ENCODE results near the gene EMILIN2. TPM values are rescaled to one million over a fixed set of nuclear protein-coding genes. Genes with fewer than 3 reads are reported as not detected.

EMILIN2 gene
- total and polyA plus RNA-seq, 8 donors: 0.43 to 11.0 (median 3.4) TPM

DNA sequence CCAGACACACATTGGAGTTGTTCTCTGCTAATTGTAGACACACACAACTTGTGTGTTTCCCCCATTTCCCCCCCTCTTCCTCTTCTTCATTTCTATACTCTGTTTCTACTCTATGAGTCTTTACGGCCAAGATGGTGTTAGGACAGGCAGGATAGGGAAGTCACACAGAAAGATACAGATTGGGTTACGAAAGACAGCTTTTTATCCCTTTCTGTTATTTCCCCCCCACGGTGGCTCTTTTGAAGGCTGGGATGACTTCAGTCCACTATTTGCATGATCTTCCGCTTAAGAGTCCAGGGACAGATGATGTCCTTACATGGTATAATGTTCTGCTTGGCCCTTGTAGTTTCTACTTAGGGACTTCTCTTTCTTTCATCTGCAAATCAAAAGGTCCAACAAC lies 1.6 kb upstream of the EMILIN2 start:
- peaks cover 0 to 27% (median 0%) of the 10 kb centered on the region in 4 donors for H3K27me3 ChIP-seq
- FAIRE-seq (no peak), ATAC-seq (peak in 2 of 4 donors; percentile 8 to 50), DNase-seq (no peak)
- no peak overlapping the region for H3K4me3 ChIP-seq
- 78 to 87% methylated on average over 4 of the region's 4 CpGs for WGBS, 2 donors
- H3K36me3 ChIP-seq: no peaks in the 10 kb centered on the region
- H3K27ac ChIP-seq: no peak overlapping the region
- TF ChIP-seq, protein P1, sequence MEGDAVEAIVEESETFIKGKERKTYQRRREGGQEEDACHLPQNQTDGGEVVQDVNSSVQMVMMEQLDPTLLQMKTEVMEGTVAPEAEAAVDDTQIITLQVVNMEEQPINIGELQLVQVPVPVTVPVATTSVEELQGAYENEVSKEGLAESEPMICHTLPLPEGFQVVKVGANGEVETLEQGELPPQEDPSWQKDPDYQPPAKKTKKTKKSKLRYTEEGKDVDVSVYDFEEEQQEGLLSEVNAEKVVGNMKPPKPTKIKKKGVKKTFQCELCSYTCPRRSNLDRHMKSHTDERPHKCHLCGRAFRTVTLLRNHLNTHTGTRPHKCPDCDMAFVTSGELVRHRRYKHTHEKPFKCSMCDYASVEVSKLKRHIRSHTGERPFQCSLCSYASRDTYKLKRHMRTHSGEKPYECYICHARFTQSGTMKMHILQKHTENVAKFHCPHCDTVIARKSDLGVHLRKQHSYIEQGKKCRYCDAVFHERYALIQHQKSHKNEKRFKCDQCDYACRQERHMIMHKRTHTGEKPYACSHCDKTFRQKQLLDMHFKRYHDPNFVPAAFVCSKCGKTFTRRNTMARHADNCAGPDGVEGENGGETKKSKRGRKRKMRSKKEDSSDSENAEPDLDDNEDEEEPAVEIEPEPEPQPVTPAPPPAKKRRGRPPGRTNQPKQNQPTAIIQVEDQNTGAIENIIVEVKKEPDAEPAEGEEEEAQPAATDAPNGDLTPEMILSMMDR (IDR thresholded peaks at IDR 0.05): no peak
- peaks cover 3 to 7% (median 7%) of the 10 kb centered on the region in 3 donors for H3K4me1 ChIP-seq
- intact Hi-C loops (cut with DNase I): no loop called here
- no peaks in the 10 kb centered on the region for H3K9me3 ChIP-seq

DNA sequence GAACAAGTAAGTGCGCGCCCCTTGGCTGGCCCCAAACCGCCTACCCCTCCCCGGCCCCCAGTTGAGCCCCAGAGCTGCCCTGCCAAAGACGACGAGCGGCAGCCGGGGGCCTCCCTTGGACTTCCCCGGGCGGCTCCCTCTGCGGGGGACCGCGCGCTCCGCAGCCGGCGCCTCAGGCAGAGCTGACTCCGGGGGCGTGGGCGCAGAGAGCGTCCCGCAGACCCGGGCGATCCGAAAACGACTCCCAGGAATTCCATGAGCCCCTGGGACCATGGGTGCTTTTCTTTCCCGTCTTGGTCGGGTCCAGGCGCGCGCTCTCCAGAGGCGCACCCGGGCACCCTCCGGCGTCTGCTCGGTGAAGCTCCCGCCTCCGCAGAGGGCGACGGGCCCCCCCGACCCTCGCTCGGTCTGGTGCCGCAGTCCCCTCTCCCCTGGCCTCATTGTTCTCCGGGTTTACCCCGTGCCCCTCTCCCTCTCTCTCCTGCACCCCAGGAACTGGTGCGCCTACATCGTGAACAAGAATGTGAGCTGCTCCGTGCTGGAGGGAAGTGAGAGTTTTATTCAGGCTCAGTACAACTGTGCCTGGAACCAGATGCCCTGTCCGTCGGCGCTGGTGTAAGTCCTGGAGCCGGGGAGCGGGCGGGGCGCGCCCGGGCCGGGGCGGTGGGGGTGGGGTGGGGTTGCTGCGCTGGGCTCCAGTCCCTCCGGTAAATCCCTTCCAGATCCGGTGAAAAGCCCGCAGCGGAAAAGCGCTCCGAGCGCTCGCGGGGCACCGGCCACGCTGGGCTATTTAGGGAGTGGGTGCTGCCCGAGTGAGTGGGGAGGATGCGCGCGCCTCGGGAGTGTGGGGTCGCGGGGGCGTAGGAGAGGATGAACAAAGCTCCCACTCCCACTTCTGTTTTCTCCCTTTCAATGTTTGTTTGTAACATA lies 776 bp downstream of the EMILIN2 start:
- Histone ChIP-seq H3K4me3 (peak overlapping the region; percentile 8 to 48 (median 27)), H3K4me1 (peaks cover 3 to 7% (median 7%) of the 10 kb centered on the region in 3 donors), H3K27ac (peak overlapping the region in 2 of 4 donors; percentile 48 to 50), H3K27me3 (peaks cover 0 to 27% (median 0%) of the 10 kb centered on the region in 4 donors), H3K9me3 (no peaks in the 10 kb centered on the region), H3K36me3 (no peaks in the 10 kb centered on the region)
- ATAC-seq (peak in 3 of 4 donors; percentile 30 to 47 (median 41)), FAIRE-seq (no peak), DNase-seq (peak in 1 of 6 donors; percentile 62)
- intact Hi-C loops (cut with DNase I): no loop called here
- WGBS, 2 donors: 2% methylated on average over 69 to 80 of the region's 80 CpGs
- TF ChIP-seq, protein P1 (IDR thresholded peaks at IDR 0.05): no peak

DNA sequence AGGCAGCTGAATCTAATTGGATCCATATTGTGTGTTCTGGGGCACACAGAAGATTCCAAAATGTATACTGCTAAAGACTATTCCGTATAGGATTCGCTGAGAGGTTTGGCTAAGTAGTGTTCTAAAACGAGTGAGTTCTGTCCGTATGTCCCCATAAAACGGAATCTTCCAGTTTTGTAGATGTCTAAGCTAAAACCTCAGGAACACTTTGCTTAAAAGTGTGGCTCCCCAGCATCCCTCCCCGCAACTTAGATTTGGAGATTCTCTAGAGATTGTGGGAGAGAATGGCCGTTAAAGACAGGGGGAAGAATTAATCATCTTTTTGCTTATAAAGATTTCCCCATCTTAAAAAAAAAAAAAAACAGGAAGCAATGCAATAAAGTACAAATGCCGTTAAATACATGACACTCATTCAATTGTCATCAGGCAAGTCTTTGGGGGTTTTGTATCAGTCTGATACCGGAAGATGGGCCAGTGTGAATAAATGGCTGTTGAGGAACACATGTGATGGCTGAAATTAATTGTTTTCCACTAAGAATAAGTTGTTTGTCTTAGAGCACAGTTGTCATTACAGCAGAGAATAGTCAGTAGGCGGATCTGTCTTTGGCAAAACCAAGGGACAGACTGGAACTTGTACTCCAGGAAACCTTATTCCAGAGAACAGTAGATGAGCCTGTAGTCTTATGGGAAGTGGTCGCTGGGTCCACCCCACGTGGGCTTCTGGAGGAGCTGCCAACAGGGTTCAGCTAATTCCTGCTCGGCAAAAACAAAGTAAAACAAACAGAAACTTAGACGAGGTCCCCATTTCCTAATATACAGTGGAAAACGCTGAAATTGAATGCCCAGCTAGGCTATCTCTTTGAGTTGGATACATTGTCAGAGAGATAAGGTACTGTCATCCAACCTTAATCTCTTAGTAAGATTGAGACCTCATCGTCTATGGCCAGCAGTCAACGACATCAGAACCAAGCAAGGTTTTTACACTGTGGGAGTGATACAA lies 1.7 kb downstream of the EMILIN2 start:
- H3K27ac ChIP-seq: peak overlapping the region in 1 of 4 donors; percentile 48
- H3K4me3 ChIP-seq: peak overlapping the region in 1 of 4 donors; percentile 48
- ATAC-seq (no peak), DNase-seq (no peak), FAIRE-seq (no peak)
- H3K36me3 ChIP-seq: no peaks in the 10 kb centered on the region
- H3K27me3 ChIP-seq: peaks cover 0 to 27% (median 0%) of the 10 kb centered on the region in 4 donors
- WGBS, 2 donors: 25 to 29% methylated on average over 17 of the region's 17 CpGs
- H3K9me3 ChIP-seq: no peaks in the 10 kb centered on the region
- TF ChIP-seq, protein P1 (IDR thresholded peaks at IDR 0.05): no peak
- intact Hi-C loops (cut with DNase I): no loop called here
- H3K4me1 ChIP-seq: peaks cover 3 to 7% (median 7%) of the 10 kb centered on the region in 3 donors

GRCh38 chr18:2850816-2851215 lies 4.0 kb downstream of the EMILIN2 start:
- no peak overlapping the region for H3K27ac ChIP-seq
- no peak overlapping the region for H3K4me3 ChIP-seq
- intact Hi-C loops (cut with DNase I): no loop called here
- WGBS, 2 donors: 70 to 83% methylated on average over 2 of the region's 2 CpGs
- ATAC-seq (no peak), DNase-seq (no peak), FAIRE-seq (no peak)
- H3K9me3 ChIP-seq: no peaks in the 10 kb centered on the region
- H3K27me3 ChIP-seq: peaks cover 0 to 27% (median 0%) of the 10 kb centered on the region in 4 donors
- H3K36me3 ChIP-seq: no peaks in the 10 kb centered on the region
- H3K4me1 ChIP-seq: peaks cover 3 to 10% (median 7%) of the 10 kb centered on the region in 3 donors
- TF ChIP-seq, protein P1 (IDR thresholded peaks at IDR 0.05): no peak

Measured in pancreas (tissue), 10 donors.